Left ventricle myocardium inferior (tissue), 1 donor: ENCODE measurements around the gene ROBO3. TPM values are rescaled to one million over a fixed set of nuclear protein-coding genes. Genes with fewer than 3 reads are reported as not detected.
A peak's percentile ranks its signal among the peaks of the same experiment; 100 is the strongest.

Source experiments
- DNase-seq: peaks from one replicate; pipeline ENCODE4 v3.0.0-alpha.2; 2020
- H3K27ac ChIP-seq: fragments of 200-600 bp; replicated peaks from 2 replicates; pipeline ENCODE4 v1.8.0; 2021
- H3K27me3 ChIP-seq: fragments of 200-600 bp; 2 replicates; pipeline ENCODE4 v1.8.0; 2021; ENCODE audit warnings: low read depth
- H3K36me3 ChIP-seq: fragments of 200-600 bp; 2 replicates; pipeline ENCODE4 v1.8.0; 2021
- H3K4me1 ChIP-seq: fragments of 200-600 bp; 2 replicates; pipeline ENCODE4 v1.8.0; 2021
- H3K4me3 ChIP-seq: fragments of 200-600 bp; 2 replicates; pipeline ENCODE4 v1.8.0; 2021; ENCODE audit warnings: mild to moderate bottlenecking, moderate library complexity
- H3K9me3 ChIP-seq: fragments of 200-600 bp; replicated peaks from 2 replicates; pipeline ENCODE4 v1.8.0; 2021
- intact Hi-C: fragments of 100-400 bp; cut with micrococcal nuclease; formaldehyde crosslinking; loops from one replicate; pipeline ENCODE4 v1.11.0; 2022
- total RNA-seq: library from RNA; stranded (reverse); fragmentation: NEBNext Ultra II Directional; extraction: Animal tissue kit (Norgen Biotek cat#: 25700); gene quantifications from one replicate; pipeline ENCODE4 v1.2.1, GENCODE V29; 2021
- TF ChIP-seq, protein P1 (sequence below): fragments of 200-600 bp; IDR thresholded peaks from 2 replicates; pipeline ENCODE4 v1.8.0; 2021; ENCODE audit warnings: antibody characterized with exemption, mild to moderate bottlenecking, borderline replicate concordance
- donor health status: DM: no; HTN: yes; CAD: no; lungs with severe emphysema.

ROBO3 gene
- total RNA-seq, 1 donor from 2014 or later: 3.9 TPM

DNA sequence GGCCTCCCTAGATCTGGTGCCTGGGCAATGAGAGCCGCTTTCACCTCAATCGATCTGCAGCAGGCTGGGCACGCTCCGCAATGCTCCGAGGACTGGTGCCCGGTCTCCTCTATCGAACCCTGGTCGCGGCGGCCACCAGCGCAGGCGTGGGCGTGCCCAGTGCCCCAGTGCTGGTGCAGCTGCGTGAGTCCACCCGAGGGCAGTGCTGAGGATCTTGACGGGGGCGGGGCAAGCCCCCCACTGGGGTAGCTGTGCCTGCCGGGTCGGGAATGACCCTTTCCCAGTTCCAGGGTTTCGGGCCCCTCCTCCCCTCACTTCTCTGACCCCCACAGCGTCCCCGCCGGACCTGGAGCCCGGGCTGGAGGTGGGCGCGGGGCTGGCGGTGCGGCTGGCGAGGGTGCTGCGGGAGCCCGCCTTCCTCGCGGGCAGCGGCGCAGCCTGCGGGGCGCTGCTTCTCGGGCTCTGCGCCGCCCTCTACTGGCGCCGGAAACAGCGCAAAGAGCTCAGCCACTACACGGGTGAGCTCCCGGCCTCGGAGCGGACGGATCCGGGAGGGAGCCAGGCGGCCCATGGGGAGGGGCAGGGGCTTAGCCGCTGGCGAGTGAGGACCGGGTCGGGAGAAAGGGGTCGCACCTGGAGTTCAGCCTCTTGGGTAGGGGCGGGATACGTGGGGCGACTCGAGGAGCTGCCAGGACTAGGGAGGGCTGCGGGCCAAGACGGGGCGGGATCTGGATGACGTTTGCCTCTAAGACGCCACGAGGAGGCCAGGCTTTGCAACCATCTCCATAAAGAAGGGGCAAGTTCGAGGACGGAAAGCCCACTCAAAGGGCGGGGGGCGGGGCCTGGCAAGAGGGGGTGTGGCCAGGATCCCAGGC is 10.9 kb downstream of the ROBO3 start:
- no peaks in the 10 kb centered on the region for H3K9me3 ChIP-seq
- peak overlapping the region; percentile 77 for H3K4me3 ChIP-seq
- H3K27me3 ChIP-seq: peaks cover 78% of the 10 kb centered on the region
- H3K4me1 ChIP-seq: peaks cover 43% of the 10 kb centered on the region
- intact Hi-C loops: no loop called here
- H3K27ac ChIP-seq: peak overlapping the region; percentile 94
- peak; percentile 90 for DNase-seq
- TF ChIP-seq, protein P1, sequence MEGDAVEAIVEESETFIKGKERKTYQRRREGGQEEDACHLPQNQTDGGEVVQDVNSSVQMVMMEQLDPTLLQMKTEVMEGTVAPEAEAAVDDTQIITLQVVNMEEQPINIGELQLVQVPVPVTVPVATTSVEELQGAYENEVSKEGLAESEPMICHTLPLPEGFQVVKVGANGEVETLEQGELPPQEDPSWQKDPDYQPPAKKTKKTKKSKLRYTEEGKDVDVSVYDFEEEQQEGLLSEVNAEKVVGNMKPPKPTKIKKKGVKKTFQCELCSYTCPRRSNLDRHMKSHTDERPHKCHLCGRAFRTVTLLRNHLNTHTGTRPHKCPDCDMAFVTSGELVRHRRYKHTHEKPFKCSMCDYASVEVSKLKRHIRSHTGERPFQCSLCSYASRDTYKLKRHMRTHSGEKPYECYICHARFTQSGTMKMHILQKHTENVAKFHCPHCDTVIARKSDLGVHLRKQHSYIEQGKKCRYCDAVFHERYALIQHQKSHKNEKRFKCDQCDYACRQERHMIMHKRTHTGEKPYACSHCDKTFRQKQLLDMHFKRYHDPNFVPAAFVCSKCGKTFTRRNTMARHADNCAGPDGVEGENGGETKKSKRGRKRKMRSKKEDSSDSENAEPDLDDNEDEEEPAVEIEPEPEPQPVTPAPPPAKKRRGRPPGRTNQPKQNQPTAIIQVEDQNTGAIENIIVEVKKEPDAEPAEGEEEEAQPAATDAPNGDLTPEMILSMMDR: peak; percentile 80
- no peaks in the 10 kb centered on the region for H3K36me3 ChIP-seq

DNA sequence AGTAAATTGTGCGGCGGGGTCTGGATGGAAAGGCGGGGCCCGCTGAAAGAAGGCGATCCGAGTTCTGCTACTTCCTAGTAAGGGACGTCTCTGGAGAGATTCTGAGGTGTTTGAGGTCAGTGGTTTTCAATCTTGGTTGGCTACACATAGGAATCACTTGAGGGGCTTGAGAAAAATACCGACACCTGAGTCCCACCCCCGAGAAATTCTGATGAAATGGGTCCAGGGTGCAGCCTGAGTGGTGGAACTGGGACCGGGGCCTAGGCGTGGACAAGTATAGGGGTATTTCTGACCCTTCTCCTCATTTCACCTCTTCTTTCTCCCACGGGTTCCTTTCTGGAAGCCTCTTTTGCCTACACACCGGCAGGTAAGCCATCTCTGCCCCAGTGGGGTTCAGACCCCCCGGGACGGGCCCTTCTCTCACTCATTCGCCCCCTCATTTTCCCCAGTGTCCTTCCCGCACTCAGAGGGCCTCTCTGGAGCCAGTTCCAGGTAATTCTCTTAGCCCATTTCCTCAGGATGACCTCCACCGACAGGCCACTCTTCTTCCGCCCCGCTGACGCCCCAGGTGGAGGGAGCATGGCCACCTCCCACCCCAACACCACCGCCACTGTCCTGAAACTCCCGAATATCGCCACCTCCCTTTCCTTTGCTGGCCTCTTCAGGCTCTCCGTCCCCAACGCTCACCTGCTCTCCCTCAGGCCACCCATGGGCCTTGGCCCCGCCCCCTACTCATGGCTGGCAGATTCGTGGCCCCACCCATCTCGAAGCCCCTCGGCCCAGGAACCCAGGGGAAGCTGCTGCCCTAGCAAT is 11.8 kb downstream of the ROBO3 start:
- Histone ChIP-seq H3K27me3 (peaks cover 70% of the 10 kb centered on the region), H3K4me1 (peaks cover 46% of the 10 kb centered on the region), H3K9me3 (no peaks in the 10 kb centered on the region), H3K27ac (peak overlapping the region; percentile 94), H3K4me3 (peak overlapping the region; percentile 77), H3K36me3 (no peaks in the 10 kb centered on the region)
- no peak for DNase-seq
- intact Hi-C loops: no loop called here
- TF ChIP-seq, protein P1: no peak

DNA sequence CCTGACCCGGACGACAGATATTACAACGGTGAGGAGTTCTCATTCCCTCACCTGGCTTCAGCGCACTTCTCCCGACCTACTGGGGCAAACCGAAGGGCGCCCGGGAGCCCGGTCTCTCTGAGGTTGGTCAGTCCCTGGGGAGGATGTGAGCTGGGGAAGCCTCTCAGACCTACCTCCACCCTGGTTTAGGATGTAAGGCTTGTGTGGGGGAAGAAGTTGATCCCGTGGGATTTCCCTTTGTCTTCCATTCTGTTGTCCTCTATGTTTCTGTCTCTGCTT is 12.3 kb downstream of the ROBO3 start:
- intact Hi-C loops: no loop called here
- TF ChIP-seq, protein P1: no peak
- peaks cover 64% of the 10 kb centered on the region for H3K27me3 ChIP-seq
- H3K27ac ChIP-seq: peak overlapping the region; percentile 94
- no peaks in the 10 kb centered on the region for H3K36me3 ChIP-seq
- no peak for DNase-seq
- H3K9me3 ChIP-seq: no peaks in the 10 kb centered on the region
- H3K4me1 ChIP-seq: peaks cover 51% of the 10 kb centered on the region
- H3K4me3 ChIP-seq: peak overlapping the region; percentile 77

DNA sequence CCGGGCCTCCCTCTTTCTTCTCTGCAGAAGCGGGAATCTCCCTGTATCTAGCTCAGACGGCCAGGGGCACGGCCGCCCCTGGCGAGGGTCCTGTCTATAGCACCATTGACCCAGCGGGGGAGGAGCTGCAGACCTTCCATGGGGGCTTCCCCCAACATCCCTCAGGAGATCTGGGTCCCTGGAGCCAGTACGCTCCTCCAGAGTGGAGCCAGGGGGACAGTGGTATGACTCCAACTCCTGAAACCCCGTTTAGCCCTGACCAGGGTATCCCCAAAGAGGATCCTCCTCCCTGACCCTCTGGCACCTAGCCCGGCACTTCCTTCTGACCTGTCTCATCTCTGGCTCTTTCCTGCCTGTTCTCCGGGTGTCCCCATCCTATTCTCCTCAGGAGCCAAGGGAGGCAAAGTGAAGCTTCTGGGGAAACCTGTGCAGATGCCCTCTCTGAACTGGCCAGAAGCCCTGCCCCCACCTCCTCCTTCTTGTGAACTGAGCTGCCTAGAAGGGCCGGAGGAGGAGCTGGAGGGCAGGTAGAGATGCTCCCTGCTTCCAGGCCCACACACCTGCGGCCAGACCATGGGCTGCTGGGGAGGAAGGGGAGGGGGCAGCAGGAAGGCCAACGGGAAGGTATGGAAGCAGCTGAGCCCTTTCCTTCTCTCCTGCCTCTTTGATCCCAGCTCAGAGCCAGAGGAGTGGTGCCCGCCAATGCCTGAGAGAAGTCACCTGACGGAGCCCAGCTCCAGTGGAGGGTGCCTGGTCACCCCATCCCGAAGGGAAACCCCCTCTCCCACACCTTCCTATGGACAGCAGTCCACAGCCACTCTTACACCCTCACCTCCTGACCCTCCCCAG is 12.9 kb downstream of the ROBO3 start:
- peaks cover 59% of the 10 kb centered on the region for H3K27me3 ChIP-seq
- intact Hi-C loops: no loop called here
- H3K4me3 ChIP-seq: peak overlapping the region; percentile 77
- no peaks in the 10 kb centered on the region for H3K9me3 ChIP-seq
- DNase-seq: no peak
- TF ChIP-seq, protein P1: no peak
- H3K4me1 ChIP-seq: peaks cover 57% of the 10 kb centered on the region
- H3K27ac ChIP-seq: no peak overlapping the region
- H3K36me3 ChIP-seq: no peaks in the 10 kb centered on the region

DNA sequence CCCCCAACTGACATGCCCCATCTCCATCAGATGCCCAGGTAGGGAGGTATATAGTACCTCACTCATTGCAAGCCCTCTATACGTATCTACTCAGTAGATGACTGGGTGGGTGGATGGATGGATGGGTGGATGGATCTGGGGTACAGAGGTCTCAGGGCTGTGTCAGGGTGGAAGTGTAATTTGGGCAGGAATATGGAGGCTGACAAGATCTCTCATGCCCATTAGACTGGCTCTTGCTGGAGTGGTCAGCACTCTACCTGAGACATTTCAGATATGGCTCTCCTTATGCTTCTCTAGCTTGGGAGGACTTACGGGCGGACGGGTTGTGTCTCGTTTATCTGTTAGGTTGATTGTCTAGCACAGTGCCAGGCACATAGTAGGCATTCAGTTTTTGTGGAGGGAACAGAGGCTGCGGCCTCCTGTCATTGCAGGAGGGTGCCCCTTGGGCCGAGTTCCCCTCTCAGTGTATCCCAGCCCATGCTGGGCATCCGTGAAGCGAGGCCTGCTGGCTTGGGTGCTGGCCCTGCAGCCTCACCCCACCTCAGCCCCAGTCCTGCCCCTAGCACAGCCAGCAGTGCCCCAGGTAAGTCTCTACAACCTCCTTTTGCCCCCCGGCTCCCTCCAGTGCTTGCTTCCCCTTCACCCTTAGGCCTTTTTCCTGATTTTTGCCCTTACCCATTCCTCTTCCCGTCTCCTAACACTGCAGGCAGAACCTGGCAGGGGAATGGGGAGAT is 13.7 kb downstream of the ROBO3 start:
- H3K4me1 ChIP-seq: peaks cover 63% of the 10 kb centered on the region
- intact Hi-C loops: no loop called here
- no peak for DNase-seq

More for the DNA sequence above, 13.7 kb downstream of the ROBO3 start:
- no peaks in the 10 kb centered on the region for H3K36me3 ChIP-seq
- H3K27ac ChIP-seq: no peak overlapping the region
- H3K4me3 ChIP-seq: no peak overlapping the region
- no peaks in the 10 kb centered on the region for H3K9me3 ChIP-seq
- TF ChIP-seq, protein P1: no peak
- peaks cover 51% of the 10 kb centered on the region for H3K27me3 ChIP-seq
